Pancreas (tissue), 10 donors: ENCODE measurements around the gene FHOD3. TPM values are rescaled to one million over a fixed set of nuclear protein-coding genes. Genes with fewer than 3 reads are reported as not detected.
A peak's percentile ranks its signal among the peaks of the same experiment; 100 is the strongest.

Experiments used
- ATAC-seq, 4 donors: fragments of 200-7000 bp; cut with Tn5 transposase; one replicate each; pipeline versions ENCODE4 v1.8.0 to v1.9.1; 2020; ENCODE audit warnings: mild to moderate bottlenecking in 4 of 4, moderate library complexity in 4 of 4
- DNase-seq, 6 donors: peaks; one replicate each; pipeline ENCODE4 v3.0.0-alpha.2; 2020
- FAIRE-seq: peaks from 2 replicates; lab custom pipeline; 2012; peaks lifted over from hg19 to GRCh38; lab: Jason Lieb, UNC
- H3K27ac ChIP-seq, 4 donors: fragments of 200-600 bp; sonication (generic); 1 replicate in 3 of 4; 2 replicates in 1 of 4; pipeline versions ENCODE4 v1.5.0 to v1.8.0; 2020
- H3K27me3 ChIP-seq, 4 donors: fragments of 200-600 bp; one replicate each; pipeline ENCODE4 v1.8.0; 2021
- H3K36me3 ChIP-seq, 3 donors: fragments of 200-600 bp; sonication (generic) in 1 of 3; one replicate each; pipeline versions ENCODE4 v1.5.0 to v1.8.0; 2020 to 2021
- H3K4me1 ChIP-seq, 3 donors: fragments of 200-600 bp; one replicate each; pipeline ENCODE4 v1.8.0; 2021
- H3K4me3 ChIP-seq, 4 donors: fragments of 200-600 bp; sonication (generic) in 2 of 4; one replicate each; pipeline versions ENCODE4 v1.5.0 to v1.8.0; 2020 to 2021
- H3K9me3 ChIP-seq, 4 donors: fragments of 200-600 bp; one replicate each; pipeline ENCODE4 v1.8.0; 2021
- WGBS, 2 donors: extraction: QIAGEN DNeasy Blood & Tissue Kit; methylation state at CpG; one replicate each; pipeline ENCODE4 v1.1.7; 2013; 5-methylcytosine and 5-hydroxymethylcytosine counted together
- intact Hi-C, 3 donors: fragments of 100-400 bp; cut with DNase I; formaldehyde crosslinking; loops; one replicate each; pipeline versions ENCODE4 v1.11.1 to v1.14.2; 2022
- polyA plus RNA-seq, 2 donors: library from polyadenylated mRNA; stranded (reverse); fragments of 200-250 nt; gene quantifications; one replicate each; pipeline ENCODE4 v1.2.3, GENCODE V29; 2013
- total RNA-seq, 6 donors: library from RNA; stranded (reverse); fragmentation: NEBNext Ultra II Directional in 4 of 6; extraction: Animal tissue kit (Norgen Biotek cat#: 25700) in 4 of 6; gene quantifications; one replicate each; pipeline versions ENCODE4 v1.2.1 to v1.2.4, GENCODE V29; 2021 to 2023
- TF ChIP-seq, protein P1 (sequence below), 4 donors: fragments of 200-600 bp; sonication (generic) in 3 of 4; IDR thresholded peaks; one replicate each; pipeline versions ENCODE4 v1.5.0 to v1.8.0; 2021; ENCODE audit warnings: antibody characterized with exemption in 4 of 4
- donor health status: healthy with polysubstance abuse.
- donor health status: DM: no; HTN: no; CAD: no; lungs with moderate emphysema.
- donor health status: DM: no; HTN: no; CAD: no.
- donor health status: control.
- donor health status: control.
- donor health status: Bipolar disorder and iron deficiency.
- donor health status: DM: yes; HTN: yes; CAD: no.
- donor health status: DM: no; HTN: no; CAD: no.
- donor health status: DM: no; HTN: no; CAD: no.
- donor health status: DM: yes; HTN: yes; CAD: no.

Gene FHOD3
- total and polyA plus RNA-seq, 8 donors: 0.25 to 4.3 (median 1.2) TPM

DNA sequence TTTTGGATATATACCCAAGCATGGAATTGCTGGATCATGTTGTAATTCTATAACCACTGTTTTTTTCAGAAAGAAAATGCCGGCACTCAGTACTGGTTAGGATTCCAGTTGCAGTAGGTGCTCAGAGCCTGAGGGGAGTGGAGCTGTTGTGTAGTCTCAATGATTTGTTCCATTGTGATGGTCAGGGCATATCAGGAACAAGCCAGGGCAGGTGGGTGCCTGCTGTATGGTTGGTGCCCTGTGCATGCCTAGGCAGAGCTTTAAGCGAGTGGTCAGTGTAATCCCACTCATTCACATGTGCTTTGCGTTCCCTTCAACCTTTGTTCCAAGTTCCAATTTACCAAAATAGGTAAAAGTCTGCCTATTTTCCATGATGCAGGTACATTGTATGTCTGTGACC is 100.9 kb downstream of the FHOD3 start:
- intact Hi-C loops: no loop called here
- TF ChIP-seq, protein P1, sequence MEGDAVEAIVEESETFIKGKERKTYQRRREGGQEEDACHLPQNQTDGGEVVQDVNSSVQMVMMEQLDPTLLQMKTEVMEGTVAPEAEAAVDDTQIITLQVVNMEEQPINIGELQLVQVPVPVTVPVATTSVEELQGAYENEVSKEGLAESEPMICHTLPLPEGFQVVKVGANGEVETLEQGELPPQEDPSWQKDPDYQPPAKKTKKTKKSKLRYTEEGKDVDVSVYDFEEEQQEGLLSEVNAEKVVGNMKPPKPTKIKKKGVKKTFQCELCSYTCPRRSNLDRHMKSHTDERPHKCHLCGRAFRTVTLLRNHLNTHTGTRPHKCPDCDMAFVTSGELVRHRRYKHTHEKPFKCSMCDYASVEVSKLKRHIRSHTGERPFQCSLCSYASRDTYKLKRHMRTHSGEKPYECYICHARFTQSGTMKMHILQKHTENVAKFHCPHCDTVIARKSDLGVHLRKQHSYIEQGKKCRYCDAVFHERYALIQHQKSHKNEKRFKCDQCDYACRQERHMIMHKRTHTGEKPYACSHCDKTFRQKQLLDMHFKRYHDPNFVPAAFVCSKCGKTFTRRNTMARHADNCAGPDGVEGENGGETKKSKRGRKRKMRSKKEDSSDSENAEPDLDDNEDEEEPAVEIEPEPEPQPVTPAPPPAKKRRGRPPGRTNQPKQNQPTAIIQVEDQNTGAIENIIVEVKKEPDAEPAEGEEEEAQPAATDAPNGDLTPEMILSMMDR (IDR thresholded peaks at IDR 0.05): no peak
- FAIRE-seq: no peak

DNA sequence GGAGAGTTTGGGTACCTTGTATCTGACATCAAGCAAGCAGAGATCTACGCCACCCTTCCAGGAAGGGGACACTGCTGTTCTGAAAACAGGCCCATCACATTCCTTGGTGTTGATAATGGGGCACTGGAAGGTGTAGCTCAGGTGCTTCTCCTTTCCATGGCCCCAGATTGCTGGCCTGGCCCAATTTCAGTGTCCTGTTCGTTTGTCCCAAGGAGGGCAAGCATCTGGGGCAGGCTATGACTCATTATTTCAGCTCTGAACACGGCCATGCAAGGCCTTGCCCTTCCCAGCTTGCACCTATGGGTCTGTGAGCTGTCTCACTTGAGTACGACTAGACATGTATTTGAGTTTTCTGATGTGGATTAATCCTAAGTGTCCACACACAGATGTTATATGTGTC is 101.5 kb downstream of the FHOD3 start:
- intact Hi-C loops: no loop called here
- DNase-seq: no peak
- TF ChIP-seq, protein P1 (IDR thresholded peaks at IDR 0.05): no peak
- no peak overlapping the region for H3K27ac ChIP-seq
- ATAC-seq: no peak
- H3K36me3 ChIP-seq: no peaks in the 10 kb centered on the region
- no peak for FAIRE-seq
- WGBS, 2 donors: 74 to 79% methylated on average over 4 of the region's 4 CpGs
- no peak overlapping the region for H3K4me3 ChIP-seq
- no peaks in the 10 kb centered on the region for H3K27me3 ChIP-seq
- no peaks in the 10 kb centered on the region for H3K9me3 ChIP-seq
- H3K4me1 ChIP-seq: no peaks in the 10 kb centered on the region

More for the DNA sequence above, 100.9 kb downstream of the FHOD3 start:
- H3K9me3 ChIP-seq: no peaks in the 10 kb centered on the region
- ATAC-seq (no peak), DNase-seq (no peak)
- H3K27ac ChIP-seq: no peak overlapping the region
- H3K4me3 ChIP-seq: no peak overlapping the region
- H3K4me1 ChIP-seq: no peaks in the 10 kb centered on the region
- H3K36me3 ChIP-seq: no peaks in the 10 kb centered on the region
- no peaks in the 10 kb centered on the region for H3K27me3 ChIP-seq
- WGBS, 2 donors: 77 to 94% methylated on average over 3 of the region's 3 CpGs

DNA sequence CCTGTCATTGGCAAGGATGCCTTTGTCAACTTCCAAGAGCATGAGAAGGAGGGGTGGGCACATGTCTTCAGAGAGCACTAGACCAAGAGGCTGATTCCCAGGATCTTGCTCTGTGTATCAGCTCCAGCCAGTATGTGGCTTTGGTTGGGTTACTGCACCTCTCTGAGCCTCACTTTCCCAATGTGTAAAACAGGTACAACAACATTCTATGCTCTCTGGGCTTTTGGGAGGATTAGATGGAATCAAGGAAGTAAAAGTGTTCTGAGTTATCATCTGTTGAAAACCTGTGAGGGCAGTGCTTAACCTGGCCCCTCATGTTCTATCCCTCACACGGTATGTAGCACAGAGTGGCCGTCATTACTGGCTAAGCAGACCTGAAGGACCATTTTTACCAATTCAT is 103.9 kb downstream of the FHOD3 start:
- Histone ChIP-seq H3K27me3 (no peaks in the 10 kb centered on the region), H3K9me3 (no peaks in the 10 kb centered on the region), H3K27ac (no peak overlapping the region), H3K4me1 (no peaks in the 10 kb centered on the region), H3K4me3 (no peak overlapping the region), H3K36me3 (no peaks in the 10 kb centered on the region)
- intact Hi-C loops: no loop called here
- 84 to 89% methylated on average over 2 of the region's 2 CpGs for WGBS, 2 donors
- TF ChIP-seq, protein P1 (IDR thresholded peaks at IDR 0.05): no peak
- FAIRE-seq (no peak), ATAC-seq (no peak), DNase-seq (no peak)

DNA sequence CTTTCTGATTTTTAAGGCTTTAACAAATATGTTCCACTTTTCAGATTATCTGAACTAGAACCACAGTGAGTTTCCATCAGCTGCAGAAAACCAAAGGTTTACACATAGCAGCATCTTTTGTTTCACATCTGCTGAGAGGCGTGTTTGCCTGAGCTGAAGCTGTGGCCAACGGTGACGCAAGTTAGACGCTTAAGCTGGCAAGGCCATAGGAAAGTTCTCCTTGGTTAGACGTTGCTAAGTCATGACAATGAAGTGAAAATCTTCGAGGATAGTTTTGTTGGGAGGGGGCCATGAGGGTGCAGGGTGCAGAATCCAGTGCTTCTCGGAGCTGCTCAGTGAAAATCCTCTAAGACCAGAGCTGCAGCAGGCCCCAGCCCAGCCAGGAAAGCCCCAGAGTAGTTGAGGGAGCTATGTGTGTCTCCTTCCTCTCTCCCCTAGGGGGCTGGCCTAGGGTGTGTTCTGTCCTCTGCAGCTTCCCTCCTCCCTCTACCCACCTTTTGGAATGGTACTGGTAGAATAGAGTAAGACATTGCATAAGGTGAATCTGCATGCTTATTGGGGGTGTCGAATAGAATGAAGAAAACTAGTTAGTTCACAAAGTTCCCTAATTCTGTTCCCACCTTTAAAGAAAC is 105.4 kb downstream of the FHOD3 start:
- intact Hi-C loops: no loop called here
- ATAC-seq: peak in 3 of 4 donors; percentile 21 to 41 (median 31)
- H3K4me1 ChIP-seq: no peaks in the 10 kb centered on the region
- WGBS, 2 donors: 59 to 84% methylated on average over 8 of the region's 8 CpGs
- no peaks in the 10 kb centered on the region for H3K36me3 ChIP-seq
- FAIRE-seq: no peak
- DNase-seq: no peak
- H3K27me3 ChIP-seq: no peaks in the 10 kb centered on the region
- TF ChIP-seq, protein P1 (IDR thresholded peaks at IDR 0.05): no peak
- H3K9me3 ChIP-seq: no peaks in the 10 kb centered on the region
- H3K4me3 ChIP-seq: no peak overlapping the region
- H3K27ac ChIP-seq: no peak overlapping the region
